GM08714 (cell line): ENCODE data around the gene PNMA6E.

ENCODE experiments used
- H3K4me3 ChIP-seq: fragments of 200-500 bp; sonication (Bioruptor generic); 2 replicates; pipeline ENCODE4 v1.5.1; 2014; ENCODE audit warnings: mild to moderate bottlenecking, low read length, inconsistent platforms
- ZNF274 ChIP-seq: IDR thresholded peaks from 2 replicates; pipeline ENCODE4 v1.6.1; 2012; ENCODE audit warnings: mild to moderate bottlenecking, low read depth, low read length

PNMA6E gene

GRCh38 chrX:153401133-153401764, at the start of gene PNMA6E:
Gene PNMA6E (minus strand): TSS chrX:153401350. CDS start chrX:153398849, 2,501 bp downstream.
- TF ChIP-seq ZNF274, result no peak
- H3K4me3 ChIP-seq, result no peak within 1 kb of the TSS

- H3K4me3 ChIP-seq, result no peak overlapping the region
- TF ChIP-seq ZNF274, result no peak
Observed at GRCh38 chrX:153450949-153451277, 49.8 kb upstream of the PNMA6E start.

- H3K4me3 ChIP-seq, result no peak overlapping the region
- no peak for TF ChIP-seq ZNF274
Observed at GRCh38 chrX:153450114-153450948, 49.2 kb upstream of the PNMA6E start.

GRCh38 chrX:153449368-153450113, 48.4 kb upstream of the PNMA6E start:
- no peak overlapping the region for H3K4me3 ChIP-seq
- no peak for TF ChIP-seq ZNF274

GRCh38 chrX:153448556-153449367, 47.6 kb upstream of the PNMA6E start:
- no peak overlapping the region for H3K4me3 ChIP-seq
- no peak for TF ChIP-seq ZNF274

- no peak for TF ChIP-seq ZNF274
Observed at GRCh38 chrX:153447581-153447960, 46.4 kb upstream of the PNMA6E start.

GRCh38 chrX:153446950-153447580, 45.9 kb upstream of the PNMA6E start:
- H3K4me3 ChIP-seq, result no peak overlapping the region
- no peak for TF ChIP-seq ZNF274

More at GRCh38 chrX:153447581-153447960, 46.4 kb upstream of the PNMA6E start:
- no peak overlapping the region for H3K4me3 ChIP-seq

- TF ChIP-seq ZNF274, result no peak
- no peak overlapping the region for H3K4me3 ChIP-seq
Observed at GRCh38 chrX:153446636-153446936, 45.4 kb upstream of the PNMA6E start.

GRCh38 chrX:153445856-153446635, 44.9 kb upstream of the PNMA6E start, which contains the start of gene TREX2:
Gene TREX2 (minus strand): TSS chrX:153446056. CDS start chrX:153445430, 626 bp downstream.
- no peak within 1 kb of the TSS for H3K4me3 ChIP-seq
- TF ChIP-seq ZNF274, result no peak

- H3K4me3 ChIP-seq, result no peak overlapping the region
- no peak for TF ChIP-seq ZNF274
Observed at GRCh38 chrX:153445106-153445855, 44.1 kb upstream of the PNMA6E start.

- TF ChIP-seq ZNF274, result no peak
- no peak overlapping the region for H3K4me3 ChIP-seq
Observed at GRCh38 chrX:153444333-153445011, 43.3 kb upstream of the PNMA6E start.
